Fibroblast of mammary gland (primary cell): ENCODE data around the gene ATP5MG.
A peak's percentile ranks its signal among the peaks of the same experiment; 100 is the strongest.

Experiments
- DNase-seq: peaks from one replicate; pipeline ENCODE4 v3.0.0-alpha.2; 2010; ENCODE audit warnings: low read depth
- H3K4me3 ChIP-seq: 2 replicates; pipeline ENCODE4 v1.5.1; 2011; ENCODE audit warnings: low read depth, mild to moderate bottlenecking, low read length, moderate library complexity; ENCODE audit not compliant: control insufficient read depth
- TF ChIP-seq, protein P1 (sequence below): conservative IDR thresholded peaks from 2 replicates; pipeline ENCODE4 v1.5.1; 2011; ENCODE audit warnings: low read depth, low read length, inconsistent platforms; ENCODE audit not compliant: control insufficient read depth, insufficient read depth

Gene ATP5MG, protein sequence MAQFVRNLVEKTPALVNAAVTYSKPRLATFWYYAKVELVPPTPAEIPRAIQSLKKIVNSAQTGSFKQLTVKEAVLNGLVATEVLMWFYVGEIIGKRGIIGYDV

DNA sequence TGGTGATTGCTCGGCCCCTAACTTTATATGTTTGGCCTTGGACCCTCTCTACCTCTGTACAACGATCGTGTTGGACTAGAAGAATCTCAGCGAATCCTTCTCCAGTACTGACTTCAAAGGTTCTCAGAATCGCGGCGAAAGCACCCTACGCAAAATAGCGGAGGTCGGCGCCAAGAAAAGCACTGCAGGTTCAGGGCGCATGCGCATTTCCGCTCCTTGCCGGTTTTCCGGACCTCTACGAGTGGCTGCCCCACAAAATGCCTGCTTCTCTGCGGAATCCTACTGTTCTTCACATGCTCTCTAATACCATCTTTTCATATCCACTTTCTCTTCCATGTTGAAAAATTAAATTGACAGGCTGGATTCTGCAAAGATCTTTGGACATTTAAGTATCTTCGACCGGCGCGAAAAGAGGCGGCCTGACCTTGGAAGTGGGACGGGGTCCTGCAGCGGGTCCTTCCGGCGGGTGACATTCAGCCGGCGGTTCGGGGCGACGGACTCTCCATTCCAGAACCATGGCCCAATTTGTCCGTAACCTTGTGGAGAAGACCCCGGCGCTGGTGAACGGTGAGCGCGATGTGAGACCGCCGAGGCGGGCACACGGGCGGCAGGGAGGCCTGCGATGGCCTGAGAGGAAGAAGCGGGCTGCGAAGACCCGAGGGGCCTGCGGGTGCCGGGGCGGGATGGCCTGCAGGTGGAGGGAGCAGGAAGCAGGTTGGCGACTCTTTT, at the start of gene ATP5MG:
ATP5MG (plus strand) TSS at position 456 of the 729 bp plus-strand sequence; CDS start at position 516, 60 bp downstream.
- DNase-seq, result peak; percentile 88
- peak within 1 kb of the TSS; percentile 96 for H3K4me3 ChIP-seq
- TF ChIP-seq, protein P1, sequence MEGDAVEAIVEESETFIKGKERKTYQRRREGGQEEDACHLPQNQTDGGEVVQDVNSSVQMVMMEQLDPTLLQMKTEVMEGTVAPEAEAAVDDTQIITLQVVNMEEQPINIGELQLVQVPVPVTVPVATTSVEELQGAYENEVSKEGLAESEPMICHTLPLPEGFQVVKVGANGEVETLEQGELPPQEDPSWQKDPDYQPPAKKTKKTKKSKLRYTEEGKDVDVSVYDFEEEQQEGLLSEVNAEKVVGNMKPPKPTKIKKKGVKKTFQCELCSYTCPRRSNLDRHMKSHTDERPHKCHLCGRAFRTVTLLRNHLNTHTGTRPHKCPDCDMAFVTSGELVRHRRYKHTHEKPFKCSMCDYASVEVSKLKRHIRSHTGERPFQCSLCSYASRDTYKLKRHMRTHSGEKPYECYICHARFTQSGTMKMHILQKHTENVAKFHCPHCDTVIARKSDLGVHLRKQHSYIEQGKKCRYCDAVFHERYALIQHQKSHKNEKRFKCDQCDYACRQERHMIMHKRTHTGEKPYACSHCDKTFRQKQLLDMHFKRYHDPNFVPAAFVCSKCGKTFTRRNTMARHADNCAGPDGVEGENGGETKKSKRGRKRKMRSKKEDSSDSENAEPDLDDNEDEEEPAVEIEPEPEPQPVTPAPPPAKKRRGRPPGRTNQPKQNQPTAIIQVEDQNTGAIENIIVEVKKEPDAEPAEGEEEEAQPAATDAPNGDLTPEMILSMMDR, result no peak

DNA sequence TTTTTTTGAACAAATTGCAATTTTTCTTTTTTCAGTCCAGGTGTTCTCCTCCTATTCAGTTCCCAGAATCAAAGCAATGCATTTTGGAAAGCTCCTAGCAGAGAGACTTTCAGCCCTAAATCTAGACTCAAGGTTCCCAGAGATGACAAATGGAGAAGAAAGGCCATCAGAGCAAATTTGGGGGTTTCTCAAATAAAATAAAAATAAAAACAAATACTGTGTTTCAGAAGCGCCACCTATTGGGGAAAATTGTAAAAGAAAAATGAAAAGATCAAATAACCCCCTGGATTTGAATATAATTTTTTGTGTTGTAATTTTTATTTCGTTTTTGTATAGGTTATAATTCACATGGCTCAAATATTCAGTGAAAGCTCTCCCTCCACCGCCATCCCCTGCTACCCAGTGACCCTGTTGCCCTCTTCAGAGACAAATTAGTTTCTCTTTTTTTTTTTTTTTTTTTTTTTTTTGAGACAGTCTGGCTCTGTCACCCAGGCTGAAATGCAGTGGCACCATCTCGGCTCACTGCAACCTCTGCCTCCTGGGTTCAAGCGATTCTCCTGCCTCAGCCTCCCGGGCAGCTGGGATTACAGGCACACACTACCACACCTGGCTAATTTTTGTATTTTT, 48.2 kb upstream of the ATP5MG start:
- H3K4me3 ChIP-seq, result no peak overlapping the region
- DNase-seq, result peak; percentile 35
- TF ChIP-seq, protein P1, result peak; percentile 46

DNA sequence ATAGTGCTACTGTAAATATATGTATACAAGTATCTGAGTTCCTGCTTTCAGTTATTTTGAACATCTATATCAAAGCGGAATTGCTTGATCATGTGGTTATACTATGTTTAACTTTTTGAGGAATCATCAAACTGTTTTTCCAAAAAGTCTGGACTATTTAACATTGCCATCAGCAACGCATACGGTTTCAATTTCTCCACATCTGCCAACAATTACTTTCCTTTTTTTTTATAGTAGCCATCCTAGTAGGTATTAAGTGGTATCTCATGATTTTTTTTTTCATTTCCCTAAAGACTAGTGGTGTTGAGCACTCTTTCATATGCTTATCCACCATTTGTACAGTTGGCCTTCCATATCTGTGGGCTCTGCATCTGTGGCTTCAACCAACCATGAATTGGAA, 43.3 kb upstream of the ATP5MG start:
- no peak overlapping the region for H3K4me3 ChIP-seq
- DNase-seq, result no peak
- TF ChIP-seq, protein P1, result no peak

DNA sequence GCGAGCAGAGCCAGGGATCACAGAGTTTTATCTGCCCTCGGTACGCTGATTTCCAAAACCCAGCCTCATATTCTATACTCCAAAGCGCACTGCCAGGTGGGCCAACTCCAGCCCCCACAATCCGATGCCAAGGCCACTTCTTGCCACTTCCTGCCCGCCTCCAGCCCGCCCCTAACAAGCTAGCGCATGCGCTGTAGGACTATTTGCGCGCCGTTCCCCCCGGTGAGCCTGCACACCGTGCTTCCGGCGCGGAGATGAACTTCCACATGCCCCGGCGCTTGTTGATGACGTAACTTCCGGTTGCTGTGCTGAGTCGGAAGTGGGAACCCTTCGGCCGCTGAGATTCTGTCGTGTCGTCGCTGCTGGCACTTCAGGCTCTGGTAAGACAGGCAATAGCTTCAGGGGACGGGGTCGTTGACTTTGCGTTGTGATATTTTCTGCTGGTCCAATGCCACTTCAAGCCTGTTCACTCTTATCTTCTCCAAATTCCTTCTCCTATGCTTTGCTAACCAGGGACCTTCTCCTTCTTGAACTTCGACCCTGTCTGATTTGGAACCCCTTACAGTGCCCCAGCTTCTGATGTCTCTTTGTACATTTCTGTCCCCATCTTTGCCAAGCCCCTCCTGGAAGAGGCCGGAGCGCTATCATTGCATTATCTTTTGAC, 42.0 kb upstream of the ATP5MG start, which contains the start of gene UBE4A:
UBE4A (plus strand) TSS at position 306 of the 664 bp plus-strand sequence. CDS start 5,481 bp downstream, outside the sequence.
- H3K4me3 ChIP-seq, result peak within 1 kb of the TSS; percentile 97
- TF ChIP-seq, protein P1, result no peak
- DNase-seq, result peak; percentile 93

DNA sequence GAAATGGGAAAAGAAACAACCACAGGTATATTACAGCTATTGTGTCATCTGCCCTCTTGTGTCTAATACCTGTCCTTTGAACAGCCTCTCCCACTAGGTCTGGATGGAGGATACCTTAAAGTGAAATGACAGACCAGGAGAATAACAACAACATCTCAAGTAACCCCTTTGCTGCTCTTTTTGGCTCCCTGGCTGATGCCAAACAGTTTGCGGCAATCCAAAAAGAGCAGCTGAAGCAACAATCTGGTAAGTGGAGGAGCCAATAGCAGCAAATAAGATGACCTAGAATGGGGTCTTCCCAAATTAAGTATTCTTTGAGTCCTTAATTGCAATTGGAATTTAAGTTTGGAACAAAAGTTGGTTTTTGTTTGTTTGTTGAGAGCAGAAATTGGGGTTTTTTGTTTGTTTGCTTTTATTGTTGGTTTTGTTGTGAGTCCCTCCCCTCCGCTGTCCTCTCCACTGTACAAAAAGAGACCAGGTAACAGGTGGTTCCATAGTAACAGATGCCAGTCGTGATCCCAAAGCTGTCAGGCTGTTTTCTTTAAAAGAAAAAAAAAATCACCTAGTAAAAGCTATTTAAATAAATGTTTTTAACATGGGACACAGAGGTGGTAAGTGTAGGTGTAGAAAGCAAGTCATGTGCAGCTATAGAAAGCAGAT, 36.3 kb upstream of the ATP5MG start:
- TF ChIP-seq, protein P1, result no peak
- DNase-seq, result no peak
- no peak overlapping the region for H3K4me3 ChIP-seq

DNA sequence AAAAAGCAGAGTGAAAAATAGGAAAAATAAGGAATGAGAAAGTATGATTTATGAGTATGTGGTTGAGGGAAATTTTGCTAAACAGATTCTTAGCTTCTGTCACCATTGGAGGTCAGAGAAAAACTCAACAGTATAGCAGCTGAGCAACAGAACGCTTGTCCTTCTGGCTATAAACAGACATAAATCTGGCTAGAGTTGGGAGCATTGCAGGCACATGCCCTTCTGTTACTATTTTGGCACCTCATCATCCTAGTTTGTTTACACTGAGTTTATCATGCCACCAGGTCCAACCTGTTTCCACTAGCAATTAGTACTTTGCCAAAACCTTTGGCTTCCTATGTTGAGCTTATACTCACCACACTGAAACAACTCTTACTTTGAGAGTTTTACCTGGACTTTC, 35.1 kb upstream of the ATP5MG start:
- TF ChIP-seq, protein P1, result no peak
- no peak overlapping the region for H3K4me3 ChIP-seq
- DNase-seq, result no peak
